ENCODE results near the gene TLR9. TPM values are rescaled to one million over a fixed set of nuclear protein-coding genes. Genes with fewer than 3 reads are reported as not detected.
A peak's percentile ranks its signal among the peaks of the same experiment; 100 is the strongest.
"Not testable (repeated sequence)": the region's sequence is repeated elsewhere in the genome, so short reads cannot be mapped to it uniquely, and the experiment has no call there.

TLR9 gene
- 1 to 10 TPM in 1 of 4 donors, under 1 TPM in 1, not detected in 2; 0.14 to 1.5 TPM for total RNA-seq

GRCh38 chr3:52225452-52226228 is at the start of gene TLR9:
TLR9 (minus strand) TSS chr3:52225645; CDS start chr3:52225529, 116 bp downstream.
- DNase-seq, result no peak
- H3K27ac ChIP-seq, result no peak within 1 kb of the TSS
- H3K4me1 ChIP-seq, result peaks cover 0 to 3% of the 10 kb centered on the region in 2 donors
- intact Hi-C loops (cut with DNase I; ENCODE audit: low total_unique reads), result no loop called here
- no peaks in the 10 kb centered on the region for H3K36me3 ChIP-seq
- no peaks in the 10 kb centered on the region for H3K9me3 ChIP-seq
- TF ChIP-seq CTCF (IDR thresholded peaks at IDR 0.05) (no peak), POLR2A (IDR thresholded peaks at IDR 0.05) (no peak)
- H3K4me3 ChIP-seq, result no peak within 1 kb of the TSS
- no peaks in the 10 kb centered on the region for H3K27me3 ChIP-seq

GRCh38 chr3:52274781-52275180 is 49.3 kb upstream of the TLR9 start:
- H3K4me3 ChIP-seq; DNase-seq; H3K27me3 ChIP-seq; H3K27ac ChIP-seq; H3K36me3 ChIP-seq; intact Hi-C loops (cut with DNase I; ENCODE audit: low total_unique reads); H3K9me3 ChIP-seq: not testable (repeated sequence)
- peaks cover 9 to 15% of the 10 kb centered on the region in 2 donors for H3K4me1 ChIP-seq

- H3K4me1 ChIP-seq, result peaks cover 9 to 13% of the 10 kb centered on the region in 2 donors
Observed at GRCh38 chr3:52272831-52273230, 47.4 kb upstream of the TLR9 start.

GRCh38 chr3:52272172-52272571 is 46.7 kb upstream of the TLR9 start:
- H3K27me3 ChIP-seq; intact Hi-C loops (cut with DNase I; ENCODE audit: low total_unique reads); H3K36me3 ChIP-seq; H3K9me3 ChIP-seq; H3K4me3 ChIP-seq; DNase-seq: not testable (repeated sequence)
- Histone ChIP-seq H3K27ac (peak overlapping the region in 1 of 2 donors; percentile 48), H3K4me1 (peaks cover 9 to 13% of the 10 kb centered on the region in 2 donors)

More at GRCh38 chr3:52272831-52273230, 47.4 kb upstream of the TLR9 start:
- TF ChIP-seq CTCF (IDR thresholded peaks at IDR 0.05), result no peak
- no peak for TF ChIP-seq POLR2A (IDR thresholded peaks at IDR 0.05)
- Histone ChIP-seq H3K9me3 (no peaks in the 10 kb centered on the region), H3K36me3 (no peaks in the 10 kb centered on the region), H3K27ac (no peak overlapping the region), H3K4me3 (no peak overlapping the region), H3K27me3 (no peaks in the 10 kb centered on the region)
- intact Hi-C loops (cut with DNase I; ENCODE audit: low total_unique reads), result no loop called here
- no peak for DNase-seq

GRCh38 chr3:52270252-52270754 is 44.9 kb upstream of the TLR9 start:
- DNase-seq, result no peak
- H3K4me3 ChIP-seq, result no peak overlapping the region
- H3K9me3 ChIP-seq, result no peaks in the 10 kb centered on the region
- H3K27ac ChIP-seq, result peak overlapping the region; percentile 35 to 74
- H3K36me3 ChIP-seq, result no peaks in the 10 kb centered on the region
- peaks cover 6 to 13% of the 10 kb centered on the region in 2 donors for H3K4me1 ChIP-seq
- intact Hi-C loops (cut with DNase I; ENCODE audit: low total_unique reads), result no loop called here
- TF ChIP-seq CTCF (IDR thresholded peaks at IDR 0.05) (no peak), POLR2A (IDR thresholded peaks at IDR 0.05) (no peak)
- H3K27me3 ChIP-seq, result no peaks in the 10 kb centered on the region

- no peak overlapping the region for H3K4me3 ChIP-seq
- no peak for DNase-seq
- intact Hi-C loops (cut with DNase I; ENCODE audit: low total_unique reads), result no loop called here
- H3K9me3 ChIP-seq, result no peaks in the 10 kb centered on the region
- H3K4me1 ChIP-seq, result peaks cover 6 to 13% of the 10 kb centered on the region in 2 donors
- no peaks in the 10 kb centered on the region for H3K27me3 ChIP-seq
- no peaks in the 10 kb centered on the region for H3K36me3 ChIP-seq
- peak overlapping the region; percentile 35 to 74 for H3K27ac ChIP-seq
- TF ChIP-seq POLR2A (IDR thresholded peaks at IDR 0.05) (no peak), CTCF (IDR thresholded peaks at IDR 0.05) (no peak)
Observed at GRCh38 chr3:52269776-52270175, 44.3 kb upstream of the TLR9 start.

All from uterus (tissue), 4 donors.